IPS-20b (cell line): ENCODE measurements around the gene NUP210.
A peak's percentile ranks its signal among the peaks of the same experiment; 100 is the strongest.
"Not testable (repeated sequence)": the region's sequence is repeated elsewhere in the genome, so short reads cannot be mapped to it uniquely, and the experiment has no call there.

ENCODE experiments used
- H3K27ac ChIP-seq: one replicate; pipeline ENCODE4 v1.5.1; 2013; ENCODE audit warnings: low read length
- H3K27me3 ChIP-seq: 2 replicates; pipeline ENCODE4 v1.6.1; 2013; ENCODE audit warnings: mild to moderate bottlenecking, low read length, inconsistent platforms; ENCODE audit not compliant: insufficient read depth
- H3K36me3 ChIP-seq: 2 replicates; pipeline ENCODE4 v1.6.1; 2013; ENCODE audit warnings: low read depth, mild to moderate bottlenecking, inconsistent platforms, low read length, moderate library complexity; ENCODE audit not compliant: insufficient read depth
- H3K4me1 ChIP-seq: 2 replicates; pipeline ENCODE4 v1.6.1; 2013; ENCODE audit warnings: mild to moderate bottlenecking, control low read depth, inconsistent platforms, low read length, moderate library complexity; ENCODE audit not compliant: insufficient read depth
- H3K4me3 ChIP-seq: 2 replicates; pipeline ENCODE4 v1.5.1; 2013; ENCODE audit warnings: mild to moderate bottlenecking, low read length, inconsistent platforms
- H3K9ac ChIP-seq: 2 replicates; pipeline ENCODE4 v1.6.1; 2013; ENCODE audit warnings: low read depth, mild to moderate bottlenecking, inconsistent platforms, low read length, moderate library complexity
- H3K9me3 ChIP-seq: 2 replicates; pipeline ENCODE4 v1.6.1; 2013; ENCODE audit warnings: mild to moderate bottlenecking, low read depth, low read length, inconsistent platforms; ENCODE audit not compliant: insufficient read depth

The NUP210 gene

DNA sequence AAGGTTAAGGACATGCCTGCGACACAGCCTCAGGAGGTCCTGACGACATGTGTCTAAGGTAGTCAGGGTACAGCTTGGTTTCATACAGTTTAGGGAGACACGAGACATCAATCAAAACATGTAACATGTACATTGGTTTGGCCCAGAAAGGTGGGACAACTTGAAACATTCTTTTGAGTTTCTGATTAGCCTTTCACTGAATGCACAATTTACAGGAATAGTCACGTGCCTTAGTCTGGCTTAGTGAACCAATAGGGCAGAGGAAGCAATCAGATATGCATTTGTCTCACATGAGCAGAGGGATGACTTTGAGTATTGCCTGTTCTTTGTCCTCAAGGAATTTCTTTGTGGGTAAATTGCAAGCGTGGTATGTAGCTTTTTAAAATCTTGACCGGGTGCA, 35.5 kb upstream of the NUP210 start:
- Histone ChIP-seq H3K4me1 (no peaks in the 10 kb centered on the region; the same call in 1 of the 2 replicates), H3K9ac (no peak overlapping the region), H3K27me3 (peaks cover 9% of the 10 kb centered on the region), H3K4me3 (no peak overlapping the region), H3K36me3 (no peaks in the 10 kb centered on the region), H3K9me3 (no peaks in the 10 kb centered on the region), H3K27ac (no peak overlapping the region)

DNA sequence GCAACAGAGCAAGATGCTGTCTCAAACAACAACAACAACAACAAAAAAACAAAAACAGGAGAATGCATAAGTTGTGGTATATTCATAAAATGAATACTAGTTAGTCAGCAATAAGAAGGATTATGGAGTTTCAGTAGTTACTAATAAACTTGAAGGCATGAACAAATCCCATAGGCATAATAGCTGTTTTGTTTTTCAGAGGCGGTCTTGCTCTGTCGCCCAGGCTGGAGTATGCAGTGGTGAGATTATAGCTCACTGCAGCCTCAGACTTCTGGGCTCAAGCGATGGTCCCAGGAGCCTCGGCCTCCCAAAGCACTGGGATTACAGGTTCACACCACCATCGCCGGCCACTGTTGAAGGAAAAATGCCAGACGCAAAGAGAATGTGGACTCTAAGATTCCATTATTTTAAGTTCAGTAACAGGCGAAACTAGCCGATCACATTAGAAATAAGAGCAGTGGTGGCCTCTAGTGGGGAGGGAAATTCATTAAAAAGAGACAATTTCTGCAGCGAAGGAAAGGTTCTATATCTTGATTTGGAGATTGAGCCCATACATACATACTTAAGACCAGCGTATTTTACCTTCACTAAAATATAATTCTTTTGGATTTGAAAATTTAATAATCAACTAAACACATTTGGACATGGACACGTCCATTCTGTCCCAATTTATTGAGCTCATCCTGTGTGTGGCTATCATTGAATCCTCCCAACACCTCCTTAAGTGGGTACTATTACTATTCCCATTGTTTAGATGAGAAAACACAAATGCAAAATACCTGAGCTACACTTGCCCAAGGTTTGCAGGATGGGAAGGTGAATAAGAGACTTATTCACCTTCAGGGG, 32.6 kb upstream of the NUP210 start:
- peak overlapping the region; percentile 72; the same call in 1 of the 2 replicates for H3K4me3 ChIP-seq

DNA sequence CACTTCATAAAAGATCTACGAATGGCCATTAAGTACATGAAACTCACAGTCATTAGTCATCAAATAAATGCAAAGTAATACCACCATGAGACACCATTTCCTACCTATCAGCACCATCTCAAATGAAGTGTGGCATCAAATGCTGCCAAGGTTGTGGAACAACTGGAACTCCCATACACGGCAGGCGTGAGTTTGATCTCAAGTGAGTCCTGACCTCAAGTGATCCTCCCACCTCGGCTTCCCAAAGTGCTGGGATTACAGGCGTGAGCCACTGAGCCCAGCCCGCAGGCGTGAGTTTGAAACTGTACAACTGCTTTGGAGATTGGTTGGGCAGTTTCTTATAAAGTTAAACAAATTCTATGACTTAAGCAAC, 31.2 kb upstream of the NUP210 start:
- Histone ChIP-seq H3K4me1 (no peaks in the 10 kb centered on the region; the same call in 1 of the 2 replicates), H3K27ac (no peak overlapping the region), H3K9me3 (no peaks in the 10 kb centered on the region), H3K9ac (peak overlapping the region; percentile 55; the same call in 1 of the 2 replicates), H3K36me3 (no peaks in the 10 kb centered on the region), H3K27me3 (no peaks in the 10 kb centered on the region), H3K4me3 (peak overlapping the region; percentile 72)

More for the DNA sequence above, 32.6 kb upstream of the NUP210 start:
- Histone ChIP-seq H3K36me3 (no peaks in the 10 kb centered on the region), H3K9ac (no peak overlapping the region; the same call in 1 of the 2 replicates), H3K27ac (no peak overlapping the region), H3K4me1 (no peaks in the 10 kb centered on the region; the same call in 1 of the 2 replicates), H3K9me3 (no peaks in the 10 kb centered on the region), H3K27me3 (no peaks in the 10 kb centered on the region)

DNA sequence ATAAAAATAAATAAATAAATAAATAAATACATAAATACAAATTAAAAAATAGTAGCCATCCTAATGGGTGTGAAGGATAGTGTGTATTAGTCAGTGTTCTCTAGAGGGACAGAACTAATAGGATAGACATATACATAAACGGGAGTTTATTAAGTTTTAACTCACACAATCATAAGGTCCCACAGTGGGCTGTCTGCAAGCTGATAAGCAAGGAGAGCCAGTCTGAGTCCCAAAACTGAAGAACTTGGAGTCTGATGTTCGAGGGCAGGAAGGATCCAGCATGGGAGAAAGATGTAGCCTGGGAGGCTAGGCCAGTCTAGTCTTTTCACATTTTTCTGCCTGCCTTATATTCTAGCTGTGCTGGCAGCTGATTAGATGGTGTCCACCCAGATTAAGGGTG, 22.8 kb upstream of the NUP210 start:
- H3K4me1 ChIP-seq, H3K27me3 ChIP-seq, H3K4me3 ChIP-seq, H3K36me3 ChIP-seq, H3K9me3 ChIP-seq, H3K27ac ChIP-seq, H3K9ac ChIP-seq: not testable (repeated sequence)

DNA sequence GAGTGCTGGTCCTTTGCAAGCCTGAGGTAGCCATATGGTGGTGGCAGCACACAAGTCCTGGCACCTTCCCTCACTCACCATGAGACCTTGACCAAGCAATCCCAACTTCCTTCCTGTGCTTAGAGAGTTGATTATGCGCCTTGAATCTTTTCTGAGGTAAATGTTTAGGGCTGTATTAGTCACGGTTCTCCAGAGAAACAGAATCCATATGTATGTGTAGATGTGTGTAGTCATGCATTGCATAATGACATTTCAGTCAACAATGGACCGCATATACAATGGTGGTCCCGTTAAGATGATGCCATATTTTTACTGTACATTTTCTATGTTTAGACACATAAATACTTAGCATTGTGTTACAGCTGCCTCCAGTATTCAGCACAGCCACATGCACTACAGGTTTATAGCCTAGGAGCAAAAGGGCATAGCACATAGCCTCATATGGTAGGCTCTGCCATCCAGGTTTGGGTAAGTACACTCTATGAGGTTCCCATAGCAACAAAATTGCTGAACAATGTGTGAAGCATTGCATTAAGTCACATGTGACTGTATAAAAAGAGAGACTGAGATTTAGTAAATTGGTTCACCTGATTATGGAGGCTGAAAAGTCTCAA, 20.2 kb upstream of the NUP210 start:
- no peak overlapping the region for H3K9ac ChIP-seq
- H3K27me3 ChIP-seq = no peaks in the 10 kb centered on the region
- no peak overlapping the region for H3K4me3 ChIP-seq
- no peaks in the 10 kb centered on the region for H3K36me3 ChIP-seq
- H3K9me3 ChIP-seq = no peaks in the 10 kb centered on the region
- no peak overlapping the region for H3K27ac ChIP-seq
- peaks cover 2% of the 10 kb centered on the region; the same call in 1 of the 2 replicates for H3K4me1 ChIP-seq

DNA sequence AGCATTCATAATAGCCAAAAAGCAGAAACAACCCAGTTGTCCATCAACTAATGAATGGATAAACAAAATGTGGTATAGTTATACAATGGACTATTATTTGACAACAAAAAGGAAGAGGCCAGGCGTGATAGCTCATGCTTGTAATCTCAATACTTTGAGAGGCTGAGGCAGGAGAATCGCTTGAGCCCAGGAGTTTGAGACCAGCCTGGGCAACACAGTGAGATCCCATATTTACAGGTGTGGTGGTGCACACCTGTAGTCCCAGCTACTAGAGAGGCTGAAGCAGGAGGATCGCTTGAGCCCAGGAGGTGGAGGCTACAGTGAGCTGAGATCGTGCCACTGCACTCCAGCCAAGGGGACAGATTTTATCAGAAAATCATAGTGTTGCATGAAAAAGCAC, 16.1 kb upstream of the NUP210 start:
- not testable (repeated sequence) for H3K4me3 ChIP-seq, H3K4me1 ChIP-seq, H3K27ac ChIP-seq, H3K27me3 ChIP-seq, H3K9me3 ChIP-seq, H3K36me3 ChIP-seq, H3K9ac ChIP-seq

DNA sequence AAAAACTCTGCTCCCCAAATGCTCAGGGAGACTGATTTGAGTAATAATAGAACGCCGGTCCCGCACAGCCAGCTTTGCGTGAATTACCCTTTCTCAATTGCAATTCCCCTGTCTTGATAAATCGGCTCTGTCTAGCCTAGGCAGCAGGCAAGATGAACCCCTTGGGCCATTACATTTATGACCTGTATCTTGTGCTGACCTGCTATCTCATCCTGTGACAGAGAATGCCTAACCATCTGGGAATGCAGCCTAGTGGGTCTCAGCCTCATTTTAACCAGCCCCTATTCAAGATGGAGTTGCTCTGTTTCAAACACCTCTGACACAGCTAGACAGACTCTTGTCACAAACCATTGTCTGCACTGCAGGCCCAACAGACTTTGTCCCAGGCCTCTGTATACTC, 13.8 kb upstream of the NUP210 start:
- no peak overlapping the region for H3K27ac ChIP-seq
- no peaks in the 10 kb centered on the region for H3K27me3 ChIP-seq
- H3K4me3 ChIP-seq = no peak overlapping the region
- peaks cover 4% of the 10 kb centered on the region; the same call in 1 of the 2 replicates for H3K9me3 ChIP-seq
- no peaks in the 10 kb centered on the region for H3K4me1 ChIP-seq
- H3K9ac ChIP-seq = no peak overlapping the region
- H3K36me3 ChIP-seq = no peaks in the 10 kb centered on the region

DNA sequence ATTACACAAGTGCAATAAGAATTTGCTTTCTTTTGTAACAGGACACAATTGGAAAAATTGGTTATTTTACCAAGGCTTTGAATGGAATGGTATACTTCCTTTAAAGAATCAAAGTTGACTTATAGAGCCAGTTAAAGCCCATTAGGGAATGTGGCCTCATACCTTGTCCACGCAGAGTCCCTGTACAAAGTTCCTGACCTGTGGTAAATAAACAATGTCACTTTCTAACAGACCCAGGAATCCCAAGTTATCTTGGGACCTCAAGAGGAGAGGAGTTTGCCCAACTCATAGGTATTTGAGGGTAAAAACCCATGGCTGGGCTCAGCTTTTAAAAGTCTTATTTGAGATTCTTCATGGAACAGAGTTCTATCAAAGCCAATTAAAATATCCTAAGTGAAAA, 12.0 kb upstream of the NUP210 start:
- Histone ChIP-seq H3K4me1 (no peaks in the 10 kb centered on the region), H3K9me3 (peaks cover 4% of the 10 kb centered on the region; the same call in 1 of the 2 replicates), H3K4me3 (no peak overlapping the region), H3K27ac (no peak overlapping the region), H3K36me3 (no peaks in the 10 kb centered on the region), H3K27me3 (no peaks in the 10 kb centered on the region), H3K9ac (no peak overlapping the region)

DNA sequence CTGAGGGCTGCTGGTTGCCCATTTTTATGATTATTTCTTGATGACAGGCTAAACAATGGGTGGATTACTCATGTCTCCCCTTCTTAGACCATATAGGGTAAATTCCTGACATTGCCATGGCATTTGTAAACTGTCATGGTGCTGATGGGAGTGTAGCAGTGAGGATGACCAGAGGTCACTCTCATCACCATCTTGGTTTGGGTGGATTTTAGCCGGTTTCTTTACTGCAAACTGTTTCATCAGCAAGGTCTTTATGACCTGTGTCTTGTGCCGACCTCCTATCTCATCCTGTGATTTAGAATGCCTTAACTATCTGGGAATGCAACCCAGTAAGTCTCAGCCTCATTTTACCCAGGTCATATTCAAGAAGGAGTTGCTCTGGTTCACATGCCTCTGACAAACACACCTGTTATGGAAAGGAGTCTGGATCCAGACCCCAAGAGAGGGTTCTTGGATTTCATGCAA, 10.3 kb upstream of the NUP210 start:
- H3K36me3 ChIP-seq, H3K9ac ChIP-seq, H3K27me3 ChIP-seq, H3K9me3 ChIP-seq, H3K27ac ChIP-seq, H3K4me1 ChIP-seq, H3K4me3 ChIP-seq: not testable (repeated sequence)

DNA sequence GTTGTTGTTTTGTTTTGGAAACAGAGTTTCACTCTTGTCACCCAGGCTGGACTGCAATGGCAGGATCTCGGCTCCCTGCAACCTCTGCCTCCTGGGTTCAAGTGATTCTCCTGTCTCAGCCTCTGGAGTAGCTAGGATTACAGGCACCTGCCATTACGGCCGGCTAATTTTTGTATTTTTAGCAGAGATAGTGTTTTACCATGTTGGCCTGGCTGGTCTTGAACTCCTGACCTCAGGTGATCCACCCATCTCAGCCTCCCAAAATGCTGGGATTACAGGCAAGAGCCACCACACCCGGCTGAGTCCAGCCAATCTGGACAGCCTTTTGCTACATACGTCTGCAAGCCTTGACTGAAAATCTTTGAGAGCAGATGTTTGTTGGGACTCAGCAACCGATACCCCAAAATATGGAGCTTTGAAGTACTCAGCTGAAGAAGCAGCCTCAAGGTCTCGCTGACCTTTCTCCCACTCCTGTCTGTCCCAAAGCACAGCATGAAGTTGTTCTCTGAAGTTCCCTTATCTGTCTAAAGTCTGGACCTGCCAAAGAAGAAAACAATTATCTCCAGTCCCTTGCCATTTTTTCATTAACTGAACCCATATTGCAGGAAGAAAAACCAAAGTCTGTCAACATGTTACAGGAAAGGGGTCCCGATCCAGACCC, 9.6 kb upstream of the NUP210 start:
- Histone ChIP-seq H3K27ac (no peak overlapping the region), H3K4me1 (no peaks in the 10 kb centered on the region), H3K4me3 (no peak overlapping the region), H3K9ac (no peak overlapping the region), H3K9me3 (peaks cover 4% of the 10 kb centered on the region; the same call in 1 of the 2 replicates), H3K36me3 (no peaks in the 10 kb centered on the region), H3K27me3 (no peaks in the 10 kb centered on the region)

DNA sequence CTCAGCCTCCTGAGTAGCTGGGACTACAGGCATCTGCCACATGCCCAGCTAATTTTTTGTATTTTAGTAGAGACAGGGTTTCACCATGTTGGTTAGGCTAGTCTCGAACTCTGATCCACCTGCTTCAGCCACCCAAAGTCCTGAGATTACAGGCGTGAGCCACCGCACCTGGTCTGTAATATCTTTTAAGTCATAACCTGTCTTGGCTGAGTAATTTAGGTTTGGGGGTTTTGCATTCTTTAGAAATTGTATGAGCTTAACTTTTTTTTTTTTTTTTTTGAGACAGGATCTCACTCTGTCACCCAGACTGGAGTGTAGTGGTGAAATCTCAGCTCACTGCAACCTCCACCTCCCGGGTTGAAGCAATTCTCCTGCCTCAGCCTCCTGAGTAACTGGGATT, 8.6 kb upstream of the NUP210 start:
- H3K27ac ChIP-seq, H3K4me3 ChIP-seq, H3K4me1 ChIP-seq, H3K36me3 ChIP-seq, H3K9ac ChIP-seq, H3K27me3 ChIP-seq, H3K9me3 ChIP-seq: not testable (repeated sequence)
